K562 (cell line): ENCODE data around the gene PCDH9. TPM values are rescaled to one million over a fixed set of nuclear protein-coding genes. Genes with fewer than 3 reads are reported as not detected.

Source experiments
- ATAC-seq: fragments of 200-7000 bp; cut with Tn5 transposase; 3 replicates; pipeline ENCODE4 v1.9.1; 2020; ENCODE audit warnings: moderate library complexity
- BruUV-seq: library from RNA; stranded (reverse); fragments of 400-500 nt; replicated peaks from 2 replicates; lab custom pipeline; 2021; lab: Mats Ljungman, UMichigan
- CTCF ChIA-PET: fragments of 300-600 bp; formaldehyde crosslinking; extraction: SDS; loops from one replicate; lab custom pipeline; 2021; ENCODE audit warnings: low intra/inter-chr PET ratio; lab: Yijun Ruan, JAX
- POLR2A ChIA-PET: fragments of 300-600, 350-650 bp; sonication (Branson Sonifier 250); formaldehyde crosslinking; extraction: SDS; loops from one replicate; lab custom pipeline; 2021; ENCODE audit warnings: antibody characterized with exemption, inconsistent platforms; lab: Yijun Ruan, JAX
- DNase-seq, 4 experiments: peaks; one replicate each; pipeline versions ENCODE4 v3.0.0 to v3.0.0-alpha.2; 2011 to 2018; ENCODE audit warnings: low spot score in 3 of 4, mixed read lengths in 3 of 4; ENCODE audit errors: extremely low read depth in 1 of 4
- FAIRE-seq: peaks from 2 replicates; lab custom pipeline; 2011; peaks lifted over from hg19 to GRCh38; lab: Jason Lieb, UNC
- H2AFZ ChIP-seq: 2 replicates; pipeline ENCODE4 v1.6.0; 2011; ENCODE audit warnings: low read depth, low read length, control low read depth, inconsistent platforms
- H3K27ac ChIP-seq: fragments of 200-600 bp; 3 replicates; pipeline ENCODE4 v1.8.0; 2011; ENCODE audit warnings: low read depth, mild to moderate bottlenecking, control low read depth, inconsistent platforms, low read length, moderate library complexity, mixed read lengths; ENCODE audit errors: extremely low read depth
- H3K27me3 ChIP-seq, 2 experiments: fragments of 300-600 bp in 1 of 2; 2 replicates in 1 of 2; 3 replicates in 1 of 2; pipeline versions ENCODE4 v1.6.0 to v1.8.0; 2011; ENCODE audit warnings: inconsistent platforms in 2 of 2, low read length in 2 of 2, mild to moderate bottlenecking in 1 of 2, mixed read lengths in 1 of 2, moderate library complexity in 1 of 2; ENCODE audit not compliant: control insufficient read depth in 2 of 2, insufficient read depth in 2 of 2
- H3K36me3 ChIP-seq: fragments of 300-600 bp; 3 replicates; pipeline ENCODE4 v1.8.0; 2011; ENCODE audit warnings: mild to moderate bottlenecking, low read length, inconsistent platforms; ENCODE audit not compliant: control insufficient read depth, insufficient read depth
- H3K4me1 ChIP-seq, 2 experiments: fragments of 200-600 bp in 1 of 2; replicated peaks in 1 of 2; 2 replicates in 1 of 2; 3 replicates in 1 of 2; pipeline versions ENCODE4 v1.5.1 to v1.8.0; 2011; ENCODE audit warnings: inconsistent platforms in 2 of 2, low read length in 2 of 2, mild to moderate bottlenecking in 1 of 2, mixed read lengths in 1 of 2, moderate library complexity in 1 of 2; ENCODE audit not compliant: control insufficient read depth in 2 of 2, insufficient read depth in 2 of 2
- H3K4me2 ChIP-seq: 2 replicates; pipeline ENCODE4 v1.6.1; 2011; ENCODE audit warnings: low read length, control low read depth, inconsistent platforms, mixed read lengths; ENCODE audit not compliant: insufficient read depth
- H3K4me3 ChIP-seq: fragments of 200-600 bp; sonication (generic), shearing (Covaris generic); 2 replicates; pipeline ENCODE4 v1.5.1; 2016; ENCODE audit warnings: control low read depth, inconsistent platforms
- H3K79me2 ChIP-seq: fragments of 200-600 bp; 3 replicates; pipeline ENCODE4 v1.8.0; 2011; ENCODE audit warnings: low read length, inconsistent platforms; ENCODE audit not compliant: control insufficient read depth, insufficient read depth
- H3K9ac ChIP-seq, 2 experiments: 2 replicates each; pipeline versions ENCODE4 v1.6.0 to v1.6.1; 2011; ENCODE audit warnings: low read depth in 2 of 2, low read length in 2 of 2, control low read depth in 1 of 2, inconsistent platforms in 1 of 2, mild to moderate bottlenecking in 1 of 2, mixed read lengths in 1 of 2; ENCODE audit not compliant: insufficient read depth in 1 of 2
- H3K9me1 ChIP-seq: one replicate; pipeline ENCODE4 v1.6.0; 2011; ENCODE audit warnings: inconsistent platforms, mild to moderate bottlenecking, low read length, moderate library complexity; ENCODE audit not compliant: control insufficient read depth, insufficient read depth
- H3K9me3 ChIP-seq: replicated peaks from 2 replicates; pipeline ENCODE4 v1.5.1; 2011; ENCODE audit warnings: low read depth, low read length, inconsistent platforms; ENCODE audit not compliant: control insufficient read depth, insufficient read depth
- H4K20me1 ChIP-seq: replicated peaks from 2 replicates; pipeline ENCODE4 v1.6.1; 2011; ENCODE audit warnings: low read length, inconsistent platforms, mixed read lengths; ENCODE audit not compliant: control insufficient read depth, insufficient read depth
- AFF4 ChIP-seq: sonication (generic); formaldehyde crosslinking; IDR thresholded peaks from 2 replicates; pipeline ENCODE4 v1.8.0; 2023; ENCODE audit warnings: mild to moderate bottlenecking, missing genetic modification reagents
- CHD2 ChIP-seq: IDR thresholded peaks from 2 replicates; pipeline ENCODE4 v1.6.1; 2011; ENCODE audit warnings: low read depth, low read length
- ETV5 ChIP-seq: sonication (generic); formaldehyde crosslinking; IDR thresholded peaks from 2 replicates; pipeline ENCODE4 v1.4.0; 2020; ENCODE audit warnings: low read depth, mild to moderate bottlenecking, missing genetic modification reagents
- GABPB1 ChIP-seq: sonication (generic); formaldehyde crosslinking; IDR thresholded peaks from 2 replicates; pipeline ENCODE4 v1.8.0; 2022; ENCODE audit warnings: mild to moderate bottlenecking, missing genetic modification reagents
- HDAC8 ChIP-seq: fragments of 450-650 bp; IDR thresholded peaks from 2 replicates; pipeline ENCODE4 v1.6.1; 2016; ENCODE audit warnings: mild to moderate bottlenecking, missing genetic modification characterization, moderate library complexity, missing compliant biosample characterization
- HNRNPL ChIP-seq: fragments of 200-400 bp; formaldehyde crosslinking; IDR thresholded peaks from 2 replicates; pipeline ENCODE4 v1.6.1; 2017; ENCODE audit warnings: low read depth, mild to moderate bottlenecking, low read length
- JUND ChIP-seq, 2 experiments: IDR thresholded peaks; 2 replicates in 1 of 2; 3 replicates in 1 of 2; pipeline ENCODE4 v1.6.1; 2011; ENCODE audit warnings: borderline replicate concordance in 2 of 2, low read depth in 2 of 2, low read length in 2 of 2, improper control_type of control experiment in 1 of 2, missing biosample characterization in 1 of 2, missing genetic modification characterization in 1 of 2, missing genetic modification reagents in 1 of 2
- MAFG ChIP-seq: fragments of 450-650 bp; conservative IDR thresholded peaks from 2 replicates; pipeline ENCODE4 v1.6.1; 2016; ENCODE audit warnings: missing genetic modification characterization, missing compliant biosample characterization
- MAFK ChIP-seq: IDR thresholded peaks from 2 replicates; pipeline ENCODE4 v1.6.1; 2011; ENCODE audit warnings: low read length, improper control_type of control experiment
- MEIS2 ChIP-seq: fragments of 450-650 bp; IDR thresholded peaks from 2 replicates; pipeline ENCODE4 v1.6.1; 2014; ENCODE audit warnings: mild to moderate bottlenecking; ENCODE audit not compliant: partially characterized antibody
- MTF1 ChIP-seq: fragments of 250-450 bp; sonication (Bioruptor Pico); IDR thresholded peaks from 2 replicates; pipeline ENCODE4 v1.9.0; 2021; ENCODE audit warnings: moderate library complexity, mild to moderate bottlenecking, inconsistent platforms, borderline replicate concordance
- NFE2 ChIP-seq: IDR thresholded peaks from 2 replicates; pipeline ENCODE4 v1.6.1; 2014; ENCODE audit warnings: antibody characterized with exemption, low read depth
- NFE2L1 ChIP-seq: fragments of 450-650 bp; IDR thresholded peaks from 2 replicates; pipeline ENCODE4 v1.6.1; 2016; ENCODE audit warnings: missing genetic modification characterization, low read depth, mild to moderate bottlenecking, missing compliant biosample characterization, moderate library complexity, borderline replicate concordance
- NFIX ChIP-seq: fragments of 250-450 bp; sonication (Bioruptor Pico); IDR thresholded peaks from 2 replicates; pipeline ENCODE4 v1.4.0; 2020; ENCODE audit warnings: low read depth, mild to moderate bottlenecking, moderate library complexity
- SMARCE1 ChIP-seq: fragments of 450-650 bp; IDR thresholded peaks from 2 replicates; pipeline ENCODE4 v1.7.1; 2016; ENCODE audit warnings: mild to moderate bottlenecking
- USF2 ChIP-seq: sonication (generic); formaldehyde crosslinking; IDR thresholded peaks from 2 replicates; pipeline ENCODE4 v1.5.0; 2020; ENCODE audit warnings: missing genetic modification reagents
- ZNF146 ChIP-seq: IDR thresholded peaks from one replicate; pipeline ENCODE4 v1.6.1; 2018; ENCODE audit warnings: missing compliant biosample characterization; ENCODE audit not compliant: unreplicated experiment
- ZNF253 ChIP-seq: fragments of 250-450 bp; sonication (Bioruptor Pico); conservative IDR thresholded peaks from 2 replicates; pipeline ENCODE4 v1.6.1; 2021; ENCODE audit warnings: mild to moderate bottlenecking
- ZNF3 ChIP-seq: fragments of 250-450 bp; sonication (Bioruptor Pico); IDR thresholded peaks from 2 replicates; pipeline ENCODE4 v1.5.0; 2021; ENCODE audit warnings: mild to moderate bottlenecking, moderate library complexity
- ZNF830 ChIP-seq: fragments of 250-450 bp; sonication (Bioruptor Pico); IDR thresholded peaks from 2 replicates; pipeline ENCODE4 v1.5.0; 2021; ENCODE audit warnings: mild to moderate bottlenecking
- WGBS: fragments of 100-300 bp; shearing (Covaris generic); methylation state at CpG from one replicate; pipeline ENCODE4 v1.1.6; 2016; ENCODE audit warnings: low coverage, mixed read lengths; ENCODE audit not compliant: insufficient coverage; ENCODE audit errors: missing lambda C conversion rate; 5-methylcytosine and 5-hydroxymethylcytosine counted together
- in situ Hi-C: fragments of 300-500 bp; cut with MboI; formaldehyde crosslinking; loops from 4 replicates; pipeline ENCODE4 v1.15.0; 2018; ENCODE audit warnings: inconsistent platforms, mixed read lengths
- intact Hi-C: fragments of 100-400 bp; cut with micrococcal nuclease; formaldehyde crosslinking; loops from 2 replicates; pipeline ENCODE4 v1.14.2; 2022
- polyA plus RNA-seq, 8 experiments: library from polyadenylated mRNA; depleted of rRNA in 4 of 8; stranded (reverse) in 5 of 8; unstranded in 3 of 8; fragments of >200 nt; fragmentation: Nextera tagmentation in 2 of 8; fragmentation: Illumina TruSeq in 1 of 8; extraction: Ambion mirVana in 2 of 8; extraction: Trizol in 1 of 8; gene quantifications; 2 replicates each; pipeline versions ENCODE4 v1.2.1 to v1.2.3, GENCODE V29; 2011 to 2014; ENCODE audit warnings: inconsistent platforms in 1 of 8, missing spikeins in 1 of 8
- total RNA-seq, 7 experiments: library from RNA; depleted of rRNA in 6 of 7; stranded (reverse); fragments of >200 nt in 6 of 7; fragmentation: Illumina TruSeq in 2 of 7; extraction: Trizol in 2 of 7; gene quantifications; 2 replicates each; pipeline versions ENCODE4 v1.2.1 to v1.2.3, GENCODE V29; 2011 to 2021; ENCODE audit warnings: low replicate concordance in 1 of 7

The PCDH9 gene
- total and polyA plus RNA-seq, 9 of the 15 experiments (the other 6 are each of a cell fraction or from before 2014, with no cell fraction given): 1.1 to 6.7 (median 4.9) TPM

GRCh38 chr13:66563076-66563475 lies 667.1 kb downstream of the PCDH9 start:
- no peak overlapping the region for H3K4me3 ChIP-seq
- no peaks in the 10 kb centered on the region for H4K20me1 ChIP-seq
- CTCF ChIA-PET: no interaction called here
- no peaks in the 10 kb centered on the region for H3K79me2 ChIP-seq
- peak overlapping the region; percentile 77 for H3K27ac ChIP-seq
- POLR2A ChIA-PET: interaction anchor here (0.7 kb wide), 1 partner anchor 14 kb away, joined by 3 read pairs; no protein-coding TSS in a partner anchor
- intact Hi-C loops: no loop called here
- peak overlapping the region; percentile 51; the same call in 1 of the 2 replicates for H2AFZ ChIP-seq
- H3K9me3 ChIP-seq: 0 out of 2 replicates have a peak, but pooled peaks cover 2% of the 10 kb centered on the region
- peak in 2 of 4 experiments; percentile 1 to 33 for DNase-seq
- in situ Hi-C loops: no loop called here
- no peak overlapping the region; a peak in 1 of 4 replicates for H3K9ac ChIP-seq
- WGBS: 0% methylated on average over 2 of the region's 3 CpGs
- peak overlapping the region; percentile 32; the same call in 1 of the 2 replicates for H3K4me2 ChIP-seq
- no peaks in the 10 kb centered on the region for H3K27me3 ChIP-seq
- BruUV-seq: no TSS peak
- peak; percentile 23; the same call in 1 of the 3 replicates for ATAC-seq
- FAIRE-seq: no peak
- H3K4me1 ChIP-seq: peaks cover 0 to 4% of the 10 kb centered on the region in 2 experiments; a peak in 4 of 5 replicates
- H3K36me3 ChIP-seq: no peaks in the 10 kb centered on the region
- H3K9me1 ChIP-seq: no peaks in the 10 kb centered on the region
- TF ChIP-seq MAFK: peak; percentile 23; the same call in 1 of the 2 replicates
- no peak for TF ChIP-seq ETV5 (CRISPR knock-in tag)
- no peak for TF ChIP-seq JUND (IDR thresholded peaks at IDR 0.05; ENCODE audit: borderline replicate concordance, low read depth, low read length)
- peak; percentile 47; the same call in 1 of the 3 replicates for TF ChIP-seq JUND (tag; IDR thresholded peaks at IDR 0.05; ENCODE audit: borderline replicate concordance, low read depth, low read length)
- TF ChIP-seq GABPB1 (CRISPR knock-in tag): no peak
- peak; percentile 75 for TF ChIP-seq NFE2
- TF ChIP-seq HDAC8 (tag): no peak
- no peak for TF ChIP-seq CHD2
- TF ChIP-seq MTF1 (CRISPR knock-in tag): no peak
- no peak for TF ChIP-seq ZNF830 (CRISPR knock-in tag)
- no peak for TF ChIP-seq HNRNPL
- no peak for TF ChIP-seq NFIX (CRISPR knock-in tag)
- TF ChIP-seq AFF4 (CRISPR knock-in tag): no peak
- TF ChIP-seq NFE2L1: no peak
- no peak for TF ChIP-seq ZNF253 (CRISPR knock-in tag)
- peak; percentile 56; the same call in 1 of the 2 replicates for TF ChIP-seq MAFG (tag)
- no peak for TF ChIP-seq USF2 (CRISPR knock-in tag)
- no peak; the same call in 1 of the 2 replicates for TF ChIP-seq SMARCE1
- peak; percentile 17 for TF ChIP-seq MEIS2
- no peak for TF ChIP-seq ZNF3 (CRISPR knock-in tag)
- TF ChIP-seq ZNF146 (CRISPR knock-in tag): no peak
